Measurements from ENCODE around the gene AKT3.

The AKT3 gene

GRCh38 chr1:243708210-243708609 is 141.8 kb downstream of the AKT3 start:
- TF ChIP-seq SIN3A (IDR thresholded peaks at IDR 0.05; ENCODE audit: borderline replicate concordance, insufficient read depth, low read length): no peak
- no peak for TF ChIP-seq TAF1 (IDR thresholded peaks at IDR 0.05; ENCODE audit: borderline replicate concordance, insufficient read depth, low read length)
- TF ChIP-seq POLR2AphosphoS5 (IDR thresholded peaks at IDR 0.05; ENCODE audit: low read depth, low read length): no peak
- no peak for TF ChIP-seq REST (IDR thresholded peaks at IDR 0.05; ENCODE audit: insufficient read depth in 1 of 2, low read depth in 2 of 2, low read length in 2 of 2)
- no peak for TF ChIP-seq FOXP2 (optimal IDR thresholded peaks at IDR 0.05; ENCODE audit: borderline replicate concordance, extremely low read depth, extremely low read length, insufficient read depth)

- no peak for TF ChIP-seq REST (IDR thresholded peaks at IDR 0.05; ENCODE audit: insufficient read depth in 1 of 2, low read depth in 2 of 2, low read length in 2 of 2)
- TF ChIP-seq TAF1 (IDR thresholded peaks at IDR 0.05; ENCODE audit: borderline replicate concordance, insufficient read depth, low read length): no peak
- no peak for TF ChIP-seq SIN3A (IDR thresholded peaks at IDR 0.05; ENCODE audit: borderline replicate concordance, insufficient read depth, low read length)
- TF ChIP-seq POLR2AphosphoS5 (IDR thresholded peaks at IDR 0.05; ENCODE audit: low read depth, low read length): no peak
- no peak for TF ChIP-seq FOXP2 (optimal IDR thresholded peaks at IDR 0.05; ENCODE audit: borderline replicate concordance, extremely low read depth, extremely low read length, insufficient read depth)
These were observed 143.5 kb downstream of the AKT3 start for GRCh38 chr1:243706563-243706962.

GRCh38 chr1:243705585-243705984 is 144.5 kb downstream of the AKT3 start:
- TF ChIP-seq TAF1 (IDR thresholded peaks at IDR 0.05; ENCODE audit: borderline replicate concordance, insufficient read depth, low read length): no peak
- no peak for TF ChIP-seq REST (IDR thresholded peaks at IDR 0.05; ENCODE audit: insufficient read depth in 1 of 2, low read depth in 2 of 2, low read length in 2 of 2)
- TF ChIP-seq SIN3A (IDR thresholded peaks at IDR 0.05; ENCODE audit: borderline replicate concordance, insufficient read depth, low read length): no peak
- no peak for TF ChIP-seq POLR2AphosphoS5 (IDR thresholded peaks at IDR 0.05; ENCODE audit: low read depth, low read length)
- TF ChIP-seq FOXP2 (optimal IDR thresholded peaks at IDR 0.05; ENCODE audit: borderline replicate concordance, extremely low read depth, extremely low read length, insufficient read depth): no peak

- TF ChIP-seq POLR2AphosphoS5 (IDR thresholded peaks at IDR 0.05; ENCODE audit: low read depth, low read length) (no peak), SIN3A (IDR thresholded peaks at IDR 0.05; ENCODE audit: borderline replicate concordance, insufficient read depth, low read length) (no peak), FOXP2 (optimal IDR thresholded peaks at IDR 0.05; ENCODE audit: borderline replicate concordance, extremely low read depth, extremely low read length, insufficient read depth) (no peak), TAF1 (IDR thresholded peaks at IDR 0.05; ENCODE audit: borderline replicate concordance, insufficient read depth, low read length) (no peak), REST (IDR thresholded peaks at IDR 0.05; ENCODE audit: insufficient read depth in 1 of 2, low read depth in 2 of 2, low read length in 2 of 2) (no peak)
These were observed 148.2 kb downstream of the AKT3 start for GRCh38 chr1:243701872-243702271.

GRCh38 chr1:243693800-243694199 is 156.2 kb downstream of the AKT3 start:
- TF ChIP-seq TAF1 (IDR thresholded peaks at IDR 0.05; ENCODE audit: borderline replicate concordance, insufficient read depth, low read length): no peak
